GM19238 (cell line): ENCODE results near the gene TMEM131L.

Experiments used
- DNase-seq: peaks from one replicate; pipeline ENCODE4 v3.0.0; 2011; ENCODE audit warnings: low spot score; ENCODE audit not compliant: insufficient read length

The TMEM131L gene

DNA sequence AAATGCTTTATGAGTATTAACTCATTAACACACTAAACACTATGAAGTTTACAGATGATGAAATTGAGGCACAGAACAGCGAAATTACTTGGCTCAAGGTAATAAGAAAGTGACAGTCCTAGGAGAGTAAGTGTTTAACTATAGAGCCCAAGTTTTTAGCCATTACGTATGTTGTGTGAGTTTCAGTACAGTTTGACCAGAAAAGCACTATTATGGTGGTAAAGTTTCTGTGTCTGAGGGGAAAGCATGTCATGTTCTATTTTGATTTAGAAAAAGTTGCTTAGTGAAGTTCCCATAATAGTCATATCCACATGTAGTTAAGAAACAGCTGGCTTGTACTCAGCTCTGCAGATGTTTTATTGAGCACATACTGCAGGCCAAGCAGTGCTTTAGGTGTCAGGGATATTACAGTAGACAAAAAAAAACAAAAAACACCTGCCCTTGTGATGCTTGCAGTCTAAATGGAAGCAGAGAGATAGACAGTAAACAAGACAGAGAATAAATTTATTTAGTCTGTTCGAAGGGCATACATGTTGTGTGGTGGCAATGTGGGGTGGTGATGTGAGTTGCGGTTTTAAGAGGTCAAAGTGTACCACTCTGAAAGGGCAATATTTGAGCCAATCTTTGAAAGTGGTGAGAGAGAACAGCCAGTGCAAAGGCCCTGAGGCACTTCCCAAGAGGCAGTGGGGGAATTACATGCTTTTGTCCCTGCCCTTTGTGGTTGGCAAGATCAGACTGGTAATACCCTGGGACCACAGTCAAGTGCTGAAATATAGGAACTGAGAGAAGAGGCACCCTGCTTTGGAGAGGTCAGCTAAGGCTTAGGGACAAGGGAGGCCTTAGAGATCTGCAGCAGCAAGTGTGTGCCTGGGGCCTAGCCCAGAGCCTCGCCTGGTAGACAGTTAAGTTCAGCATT is 6.2 kb downstream of the TMEM131L start:
- no peak for DNase-seq

DNA sequence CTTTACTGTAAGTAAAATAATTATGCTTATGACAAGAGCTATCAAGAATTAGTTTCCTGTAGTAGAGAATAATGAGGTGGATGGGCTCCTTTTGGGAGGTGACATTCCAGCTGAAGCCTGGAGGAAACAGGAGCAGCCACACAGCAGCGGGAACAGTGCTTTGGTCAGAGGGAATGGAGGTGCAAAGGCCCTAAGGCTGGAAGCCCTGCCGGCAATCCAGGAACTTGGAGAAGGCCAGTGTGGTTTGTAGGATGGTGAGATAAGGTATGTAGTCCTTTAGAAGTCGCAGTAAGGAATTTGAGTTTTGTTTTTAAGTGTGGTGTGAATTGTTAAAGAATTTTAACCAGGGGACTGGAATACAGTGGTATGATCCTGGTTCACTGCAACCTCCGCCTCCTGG is 8.1 kb downstream of the TMEM131L start:
- no peak for DNase-seq

GRCh38 chr4:153476829-153477574 is 10.8 kb downstream of the TMEM131L start:
- DNase-seq, result no peak

- no peak for DNase-seq
Measured at GRCh38 chr4:153479101-153479500, 12.9 kb downstream of the TMEM131L start.

- no peak for DNase-seq
Measured at GRCh38 chr4:153480704-153481103, 14.5 kb downstream of the TMEM131L start.

GRCh38 chr4:153481478-153481877 is 15.3 kb downstream of the TMEM131L start:
- no peak for DNase-seq

DNA sequence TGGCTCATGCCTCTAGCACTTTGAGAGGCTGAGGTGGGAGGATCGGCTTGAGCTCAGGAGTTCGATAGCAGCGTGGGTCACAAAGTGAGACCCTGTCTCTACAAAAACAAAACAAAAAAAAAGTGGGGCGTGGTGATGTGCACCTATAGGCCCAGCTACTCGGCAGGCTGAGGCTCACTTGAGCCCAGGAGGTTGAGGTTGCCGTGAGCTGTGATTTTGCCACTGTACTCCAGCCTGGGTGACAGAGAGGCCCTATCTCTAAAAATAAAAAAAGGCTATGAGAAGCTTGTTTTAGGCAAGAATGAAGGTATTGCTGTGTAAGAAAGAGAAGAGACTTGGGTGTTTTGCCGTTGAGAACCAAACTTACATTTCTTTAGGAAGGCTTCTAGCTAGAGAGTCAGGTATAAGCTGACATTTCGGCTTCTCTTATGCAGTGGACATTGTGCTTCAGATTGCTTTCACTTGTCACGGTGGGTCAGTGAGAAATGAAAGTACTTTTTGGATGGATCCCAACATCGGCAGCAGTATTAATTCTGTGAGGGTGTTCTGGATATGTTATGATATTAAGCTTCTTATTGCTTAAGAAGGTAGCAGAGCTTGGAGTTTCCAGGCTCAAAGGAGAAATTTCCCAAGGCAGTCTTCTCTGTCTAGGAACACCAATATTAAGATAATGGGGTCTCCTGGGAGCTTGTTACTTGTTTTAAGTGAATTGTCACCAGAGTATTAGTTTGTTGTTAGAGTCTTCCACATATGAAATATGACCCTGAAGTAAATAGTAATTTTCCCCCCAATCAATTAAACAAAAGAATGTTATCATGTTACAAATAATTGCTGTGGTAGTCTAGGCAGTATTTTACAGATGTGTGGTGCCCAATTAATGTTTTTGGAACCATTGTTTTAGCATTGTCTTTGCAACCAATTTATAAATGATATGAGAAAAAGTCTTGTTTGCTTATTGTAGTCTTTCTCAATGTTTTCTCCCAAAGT is 17.6 kb downstream of the TMEM131L start:
- no peak for DNase-seq

GRCh38 chr4:153485359-153485758 is 19.2 kb downstream of the TMEM131L start:
- DNase-seq, result no peak

GRCh38 chr4:153485860-153486259 is 19.7 kb downstream of the TMEM131L start:
- no peak for DNase-seq

DNA sequence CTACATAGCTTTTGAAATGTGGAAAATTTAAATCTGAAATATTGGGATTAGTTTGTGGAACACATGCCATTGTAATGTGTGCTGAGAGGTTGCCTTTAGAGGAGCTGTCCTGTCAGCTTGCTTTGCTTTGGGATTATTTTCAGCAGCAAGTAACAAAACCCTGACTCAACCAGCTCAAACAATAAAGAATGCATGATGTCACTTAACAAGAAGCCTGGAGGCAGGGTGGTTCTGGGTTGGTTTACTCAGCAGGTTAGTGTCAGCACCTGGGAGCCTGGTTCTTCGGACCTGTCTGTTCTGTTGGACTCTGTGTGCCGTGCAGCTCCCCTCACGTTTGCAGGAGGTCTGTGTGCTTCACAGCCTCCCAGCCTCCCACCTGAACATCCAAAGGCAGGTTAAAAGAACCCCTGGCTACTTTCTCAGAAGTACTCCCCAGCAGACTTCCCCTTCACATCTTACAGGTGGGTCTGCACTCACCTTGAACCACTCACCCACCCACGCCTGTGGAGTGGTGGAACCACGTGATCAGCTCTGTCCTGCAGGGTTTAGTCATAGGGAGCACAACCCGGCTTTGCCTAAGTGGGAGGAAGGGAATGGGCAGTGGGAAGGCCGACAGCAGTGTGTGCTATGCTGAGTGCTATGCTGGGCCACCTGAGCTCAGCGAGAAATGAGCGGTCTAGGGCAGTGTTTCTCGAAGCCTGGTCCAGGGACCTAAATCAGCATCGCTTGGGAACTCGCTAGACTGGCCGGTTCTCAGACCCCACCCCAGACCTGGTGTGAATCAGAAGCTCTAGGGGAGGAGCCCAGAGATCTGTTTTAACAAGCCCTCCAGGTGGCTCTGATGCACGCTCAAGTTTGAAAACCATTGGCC is 20.4 kb downstream of the TMEM131L start:
- DNase-seq, result no peak

GRCh38 chr4:153488006-153488891 is 22.1 kb downstream of the TMEM131L start:
- peak; percentile 54 for DNase-seq

- DNase-seq, result no peak
Measured at GRCh38 chr4:153489856-153490558, 23.8 kb downstream of the TMEM131L start.

DNA sequence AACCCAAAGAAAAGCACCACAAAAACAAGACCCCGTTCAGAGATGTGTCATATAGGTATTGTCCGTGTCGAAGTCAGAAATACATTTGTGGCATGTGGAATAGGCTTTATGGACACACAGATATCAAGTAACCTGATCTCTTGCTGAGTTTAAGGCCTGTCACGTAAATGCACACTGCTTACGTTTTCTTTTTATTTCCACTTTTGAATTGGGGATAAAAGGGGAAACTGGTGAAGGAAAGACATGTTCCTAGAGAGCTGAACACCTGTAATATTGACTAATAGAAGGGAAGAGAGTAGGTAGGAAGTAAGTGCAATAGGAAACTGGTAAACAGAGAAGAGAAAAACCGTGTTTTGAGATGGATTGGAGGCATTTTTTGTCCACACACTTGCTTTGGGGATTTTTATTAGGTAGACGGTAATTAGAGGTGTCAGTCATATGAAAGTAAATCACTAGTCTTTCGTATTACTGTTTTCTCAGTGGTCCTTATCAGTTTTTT is 24.9 kb downstream of the TMEM131L start:
- no peak for DNase-seq

DNA sequence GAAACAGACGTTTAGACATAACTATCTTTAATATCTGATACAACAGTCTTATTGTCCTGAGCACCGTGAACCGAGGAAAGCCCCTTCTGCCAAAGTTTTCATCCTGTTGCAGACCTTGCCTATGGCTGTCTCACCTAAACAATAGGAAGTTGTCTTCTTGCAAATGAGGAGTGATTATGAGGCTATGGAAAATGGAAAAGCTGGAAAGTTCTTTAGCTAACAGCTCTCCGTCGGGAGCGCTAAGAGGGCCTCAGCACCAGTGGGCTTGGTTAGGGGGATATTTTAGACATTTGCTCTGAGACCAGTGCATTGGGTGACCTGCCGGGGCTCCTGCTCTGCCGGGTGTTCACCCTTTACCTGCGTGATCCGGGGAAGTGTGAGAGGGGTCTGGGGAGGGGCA is 28.4 kb downstream of the TMEM131L start:
- DNase-seq, result no peak

DNA sequence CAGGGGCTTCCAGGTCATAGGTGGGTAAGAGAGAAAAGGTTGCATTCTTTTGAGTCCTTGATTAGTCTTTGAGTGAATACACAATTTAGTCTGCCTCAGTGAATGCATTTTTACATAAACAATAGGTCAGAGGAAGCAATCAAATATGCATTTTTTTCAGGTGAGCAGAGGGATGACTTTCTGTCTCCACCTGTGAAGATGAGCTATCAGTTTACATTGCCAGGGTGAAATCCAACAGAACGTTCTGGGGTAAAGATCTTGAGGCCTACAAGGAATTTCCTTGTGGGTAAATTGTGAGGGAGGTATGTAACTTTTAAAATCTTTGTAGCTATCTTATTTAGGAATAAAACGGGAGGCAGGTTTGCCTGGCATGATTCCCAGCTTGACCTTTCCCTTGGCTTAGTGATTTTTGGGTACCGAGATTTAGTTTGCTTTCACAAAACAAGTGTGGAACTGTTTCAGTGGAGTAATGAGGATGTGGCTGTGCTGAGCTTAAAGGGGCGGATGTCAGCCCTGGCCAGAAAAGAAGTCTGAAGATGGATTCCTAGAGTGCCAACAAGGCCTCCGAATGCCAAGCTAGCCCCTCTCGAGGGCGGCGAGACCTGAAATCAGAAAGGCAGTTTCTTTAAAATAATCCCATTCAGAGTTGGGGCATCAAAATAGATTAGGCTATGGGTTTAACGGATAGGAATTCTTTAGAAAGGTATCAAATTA is 29.5 kb downstream of the TMEM131L start:
- no peak for DNase-seq

DNA sequence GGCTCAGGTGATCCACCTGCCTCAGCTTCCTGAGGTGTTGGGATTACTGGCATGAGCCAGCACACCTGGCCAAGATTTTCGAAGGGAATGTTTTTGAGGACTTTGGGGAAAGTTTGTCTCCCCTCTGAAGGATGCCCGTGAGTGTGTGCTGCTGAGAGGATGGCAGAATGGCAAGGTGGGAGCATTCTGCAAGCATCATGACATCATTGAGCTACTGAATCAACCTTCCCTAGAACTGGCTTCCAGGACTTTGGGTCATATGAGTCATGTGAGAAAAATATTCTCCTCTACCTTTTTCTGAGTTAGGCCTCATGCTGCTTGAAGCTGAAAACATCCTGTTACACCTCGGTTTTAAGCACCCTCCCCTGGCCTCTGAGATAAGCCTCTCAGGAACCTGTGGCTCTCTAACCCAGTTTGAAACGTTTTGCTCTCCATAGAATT is 31.0 kb downstream of the TMEM131L start:
- DNase-seq, result no peak

DNA sequence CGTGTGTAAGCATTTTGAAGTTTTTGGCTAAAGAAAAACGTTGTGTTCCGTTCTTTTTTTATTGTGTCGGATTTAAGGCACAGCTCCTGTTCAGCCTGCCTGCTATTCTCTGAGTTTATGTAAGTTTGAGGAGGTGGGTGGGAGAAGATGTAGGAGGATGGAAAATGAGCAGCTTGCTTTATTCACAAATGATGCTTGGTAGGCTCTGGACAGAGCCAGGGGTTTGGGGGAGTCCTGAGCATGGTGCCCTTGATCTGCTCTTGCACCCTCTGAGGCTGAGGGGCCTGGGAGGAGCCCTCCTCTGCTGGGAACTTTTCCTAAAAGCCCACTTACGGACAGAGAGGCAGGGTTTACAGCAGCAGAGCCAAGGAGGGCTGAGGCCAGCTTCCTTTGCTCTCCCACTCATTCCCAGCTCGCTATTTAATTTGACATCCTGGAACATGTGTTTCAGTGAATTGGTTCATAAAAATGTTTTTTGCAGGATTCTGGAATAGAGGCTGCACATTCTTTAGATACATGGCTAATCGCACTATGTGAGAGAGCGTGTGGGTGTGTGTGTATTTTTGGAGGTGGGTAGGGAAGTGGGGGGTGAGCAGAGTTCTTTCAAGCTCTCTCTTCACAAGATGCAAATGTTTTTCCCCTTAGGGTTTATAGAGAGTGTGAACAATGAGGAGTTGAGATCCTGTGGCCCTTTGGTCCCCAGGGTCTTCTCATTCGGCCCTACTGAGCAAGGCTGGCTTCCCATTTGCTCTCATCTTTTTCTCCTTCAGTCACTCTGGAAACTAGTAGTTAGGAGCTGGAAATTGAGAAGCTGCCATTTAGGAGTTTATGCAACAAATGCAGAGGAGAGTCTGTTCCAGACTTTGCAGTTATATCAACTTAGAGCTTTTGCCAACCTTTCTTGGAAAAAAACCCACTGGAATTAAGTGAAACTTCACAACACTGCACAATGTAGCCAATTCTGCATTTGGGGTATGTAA is 32.1 kb downstream of the TMEM131L start:
- DNase-seq, result no peak
